SH-SY5Y (cell line): ENCODE measurements around the gene DISC1.

Experiments used
- GATA2 ChIP-seq: IDR thresholded peaks from 2 replicates; pipeline ENCODE4 v1.6.1; 2011; ENCODE audit warnings: mild to moderate bottlenecking, low read depth, low read length
- GATA3 ChIP-seq: IDR thresholded peaks from 2 replicates; pipeline ENCODE4 v1.6.1; 2011; ENCODE audit warnings: low read depth, mild to moderate bottlenecking, low read length, moderate library complexity

- no peak for TF ChIP-seq GATA3
- no peak for TF ChIP-seq GATA2
These were observed 56.2 kb downstream of the DISC1 start for GRCh38 chr1:231682779-231683178.
